ENCODE measurements around the gene SLC7A10.

SLC7A10 gene

DNA sequence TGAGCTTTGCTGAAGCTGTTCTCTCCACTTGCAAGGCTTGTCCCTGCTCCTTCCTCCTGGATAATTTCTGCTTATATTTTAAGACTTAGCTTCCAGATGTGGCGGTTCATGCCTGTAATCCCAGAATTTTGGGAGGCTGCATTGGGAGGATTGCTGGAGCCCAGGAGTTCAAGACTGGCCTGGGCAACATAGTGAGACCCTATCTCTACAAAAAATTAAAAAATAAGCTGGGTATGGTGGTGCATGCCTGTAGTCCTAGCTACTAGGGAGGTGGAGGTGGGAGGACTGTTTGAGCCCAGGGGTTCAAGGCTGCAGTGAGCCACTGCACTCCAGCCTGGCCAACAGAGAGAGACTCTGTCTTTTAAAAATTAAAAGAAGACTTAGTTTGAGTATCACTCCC is 45.1 kb upstream of the SLC7A10 start:
- DNase-seq (ENCODE audit: low read depth, low spot score): no peak
- H3K4me3 ChIP-seq (ENCODE audit: low read depth, low read length): no peak overlapping the region
- TF ChIP-seq, protein P1, sequence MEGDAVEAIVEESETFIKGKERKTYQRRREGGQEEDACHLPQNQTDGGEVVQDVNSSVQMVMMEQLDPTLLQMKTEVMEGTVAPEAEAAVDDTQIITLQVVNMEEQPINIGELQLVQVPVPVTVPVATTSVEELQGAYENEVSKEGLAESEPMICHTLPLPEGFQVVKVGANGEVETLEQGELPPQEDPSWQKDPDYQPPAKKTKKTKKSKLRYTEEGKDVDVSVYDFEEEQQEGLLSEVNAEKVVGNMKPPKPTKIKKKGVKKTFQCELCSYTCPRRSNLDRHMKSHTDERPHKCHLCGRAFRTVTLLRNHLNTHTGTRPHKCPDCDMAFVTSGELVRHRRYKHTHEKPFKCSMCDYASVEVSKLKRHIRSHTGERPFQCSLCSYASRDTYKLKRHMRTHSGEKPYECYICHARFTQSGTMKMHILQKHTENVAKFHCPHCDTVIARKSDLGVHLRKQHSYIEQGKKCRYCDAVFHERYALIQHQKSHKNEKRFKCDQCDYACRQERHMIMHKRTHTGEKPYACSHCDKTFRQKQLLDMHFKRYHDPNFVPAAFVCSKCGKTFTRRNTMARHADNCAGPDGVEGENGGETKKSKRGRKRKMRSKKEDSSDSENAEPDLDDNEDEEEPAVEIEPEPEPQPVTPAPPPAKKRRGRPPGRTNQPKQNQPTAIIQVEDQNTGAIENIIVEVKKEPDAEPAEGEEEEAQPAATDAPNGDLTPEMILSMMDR (IDR thresholded peaks at IDR 0.05; ENCODE audit: low read depth, low read length): no peak
- in situ Hi-C loops (cut with HindIII; ENCODE audit: low sequenced_read_pairs): no loop called here

DNA sequence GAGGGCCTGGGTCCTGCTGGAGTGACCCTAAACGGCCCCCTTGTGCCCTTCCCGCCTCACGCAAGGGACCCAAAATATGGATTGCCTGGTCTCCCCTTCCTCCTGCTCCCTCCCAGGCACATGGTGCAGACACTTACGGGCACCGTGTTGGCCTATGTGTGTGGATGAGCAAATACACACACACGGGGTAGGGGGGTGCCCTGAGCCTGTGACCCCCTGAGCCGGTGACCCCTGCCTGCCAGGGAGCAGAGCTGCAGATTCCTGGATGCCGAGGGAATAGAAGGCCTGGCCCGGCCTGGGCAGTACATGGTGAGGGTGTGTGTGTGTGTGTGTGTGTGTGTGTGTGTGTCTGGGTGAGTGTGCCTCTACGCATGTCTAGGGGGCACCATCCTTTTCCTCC is 43.4 kb upstream of the SLC7A10 start:
- no peak for DNase-seq (ENCODE audit: low read depth, low spot score)
- in situ Hi-C loops (cut with HindIII; ENCODE audit: low sequenced_read_pairs): no loop called here
- no peak overlapping the region for H3K4me3 ChIP-seq (ENCODE audit: low read depth, low read length)
- TF ChIP-seq, protein P1 (IDR thresholded peaks at IDR 0.05; ENCODE audit: low read depth, low read length): no peak

DNA sequence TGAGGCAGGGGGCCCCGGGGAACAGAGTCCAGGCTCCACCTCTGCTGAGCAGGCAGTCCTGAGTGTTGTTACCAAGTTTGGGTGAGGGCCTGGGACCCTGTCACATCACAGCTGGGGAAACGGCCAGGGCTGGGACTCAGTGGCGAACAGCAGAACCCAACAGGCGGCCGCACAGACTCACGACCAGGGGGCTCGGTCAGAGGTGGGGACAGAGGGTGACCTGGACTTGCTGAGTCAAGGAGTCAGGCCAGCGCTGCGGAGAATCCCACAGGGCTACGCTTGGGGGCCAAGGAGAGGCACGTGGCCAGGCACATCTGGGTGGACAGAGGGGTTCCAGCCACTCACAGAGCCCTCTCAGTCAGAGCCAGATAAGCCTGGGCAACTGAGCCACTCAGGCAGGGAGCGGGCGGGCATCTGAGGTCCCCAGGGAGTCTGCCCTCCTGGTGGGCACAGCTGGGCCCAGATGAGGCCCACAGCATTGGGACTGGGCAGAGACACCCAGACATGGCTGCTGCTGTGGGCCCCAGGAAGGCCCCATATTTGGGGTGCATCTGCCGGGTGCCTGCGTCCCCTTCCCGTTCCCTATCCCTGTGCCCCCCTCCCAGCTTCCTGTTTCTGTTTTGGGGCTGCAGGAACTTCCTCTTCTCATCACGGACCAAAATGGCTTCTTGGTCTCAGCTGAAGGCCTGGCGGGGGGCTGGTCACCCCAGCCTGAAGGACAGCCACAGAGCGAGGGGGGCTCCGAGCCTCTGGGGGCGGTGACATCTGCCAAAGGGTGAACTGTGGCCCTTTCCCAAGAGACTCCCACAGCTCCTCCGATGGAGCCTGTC is 42.7 kb upstream of the SLC7A10 start:
- in situ Hi-C loops (cut with HindIII; ENCODE audit: low sequenced_read_pairs): no loop called here
- TF ChIP-seq, protein P1 (IDR thresholded peaks at IDR 0.05; ENCODE audit: low read depth, low read length): no peak
- H3K4me3 ChIP-seq (ENCODE audit: low read depth, low read length): no peak overlapping the region
- no peak for DNase-seq (ENCODE audit: low read depth, low spot score)

DNA sequence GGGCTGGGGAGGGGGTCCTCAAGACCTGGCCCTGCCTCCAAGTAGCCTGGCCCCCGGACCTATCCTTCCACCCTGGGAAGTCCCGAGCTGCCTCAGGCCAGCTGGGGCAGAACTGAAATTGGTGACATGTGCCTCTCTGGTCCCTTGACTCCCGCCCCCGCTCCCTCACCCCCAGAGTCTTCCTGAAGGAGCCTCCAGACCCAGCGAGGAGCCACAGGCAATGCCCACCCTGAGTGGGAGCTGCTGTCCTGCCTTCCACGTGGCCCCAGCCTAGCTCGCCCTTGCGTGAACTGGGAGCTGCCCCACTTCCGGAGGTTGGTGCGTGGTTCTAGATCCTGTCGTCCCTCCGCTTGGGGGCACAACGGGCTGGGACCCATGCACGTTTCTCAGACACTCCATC is 42.1 kb upstream of the SLC7A10 start:
- TF ChIP-seq, protein P1 (IDR thresholded peaks at IDR 0.05; ENCODE audit: low read depth, low read length): no peak
- no peak for DNase-seq (ENCODE audit: low read depth, low spot score)
- no peak overlapping the region for H3K4me3 ChIP-seq (ENCODE audit: low read depth, low read length)
- in situ Hi-C loops (cut with HindIII; ENCODE audit: low sequenced_read_pairs): no loop called here

DNA sequence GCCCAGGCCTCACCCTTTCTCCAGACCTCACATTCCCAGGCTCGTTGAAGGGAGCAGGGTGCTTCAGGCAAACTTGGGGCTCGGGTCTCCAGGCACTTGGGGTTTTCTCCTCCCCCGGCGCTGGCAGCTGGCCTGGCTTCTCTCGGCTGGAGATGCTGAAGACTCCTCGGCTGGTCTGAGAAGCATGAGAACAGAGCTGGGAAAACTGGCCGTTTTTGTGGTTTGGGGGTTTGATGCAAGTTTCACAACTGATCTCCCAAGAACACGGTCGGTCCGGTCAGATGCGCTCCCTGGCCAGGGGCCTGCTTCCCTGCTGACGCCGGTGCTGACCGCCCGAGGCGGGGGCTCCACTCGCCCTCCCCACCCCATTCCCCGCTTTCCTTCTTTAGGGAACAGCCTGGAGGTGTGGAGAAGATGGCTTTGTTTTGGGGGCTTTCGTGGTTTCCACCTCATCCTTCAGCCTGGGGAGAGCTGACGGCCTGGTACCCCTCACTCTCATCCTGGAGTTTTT is 41.4 kb upstream of the SLC7A10 start:
- H3K4me3 ChIP-seq (ENCODE audit: low read depth, low read length): no peak overlapping the region
- no peak for DNase-seq (ENCODE audit: low read depth, low spot score)
- in situ Hi-C loops (cut with HindIII; ENCODE audit: low sequenced_read_pairs): no loop called here
- TF ChIP-seq, protein P1 (IDR thresholded peaks at IDR 0.05; ENCODE audit: low read depth, low read length): no peak

DNA sequence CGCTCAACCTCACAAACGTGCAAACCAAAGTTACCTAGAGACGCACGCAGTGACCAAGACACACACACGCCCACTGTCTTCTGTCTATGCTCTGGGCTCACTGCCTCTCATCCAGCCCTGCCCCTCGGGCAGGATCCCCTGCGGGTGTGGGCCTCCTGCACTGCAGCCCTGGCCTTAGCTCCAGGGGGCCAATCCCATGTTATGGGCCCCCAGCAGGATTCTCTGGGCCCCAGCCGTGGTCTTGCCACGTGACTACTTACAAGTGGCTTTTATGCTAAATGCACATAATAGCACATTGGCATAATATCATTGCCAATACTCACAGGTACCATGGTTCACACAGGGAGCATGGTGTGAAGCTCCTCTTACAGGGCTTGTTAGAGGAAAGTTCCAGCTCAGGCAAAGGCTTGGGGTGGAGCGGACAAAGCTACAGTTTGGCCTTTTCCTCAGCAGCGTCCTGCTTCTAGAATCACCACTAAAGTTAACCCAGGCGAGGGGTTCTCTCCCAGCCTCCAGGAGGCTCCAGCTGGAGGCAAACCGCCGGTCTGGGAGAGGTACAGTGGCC is 39.3 kb upstream of the SLC7A10 start:
- TF ChIP-seq, protein P1 (IDR thresholded peaks at IDR 0.05; ENCODE audit: low read depth, low read length): no peak
- no peak for DNase-seq (ENCODE audit: low read depth, low spot score)
- no peak overlapping the region for H3K4me3 ChIP-seq (ENCODE audit: low read depth, low read length)
- in situ Hi-C loops (cut with HindIII; ENCODE audit: low sequenced_read_pairs): no loop called here

All from astrocyte of the spinal cord (primary cell).